Liver (tissue), 9 donors: ENCODE measurements around the gene IGHMBP2. TPM values are rescaled to one million over a fixed set of nuclear protein-coding genes. Genes with fewer than 3 reads are reported as not detected.

Experiments
- DNase-seq: peaks from one replicate; pipeline ENCODE4 v3.0.0-alpha.2; 2017; ENCODE audit warnings: low spot score
- H3K27ac ChIP-seq, 2 donors: one replicate each; pipeline ENCODE4 v1.7.0; 2013; ENCODE audit warnings: inconsistent platforms in 2 of 2, low read length in 2 of 2, control low read depth in 1 of 2, low read depth in 1 of 2, mild to moderate bottlenecking in 1 of 2
- H3K27me3 ChIP-seq, 4 donors: one replicate each; pipeline versions ENCODE4 v1.6.1 to v1.7.0; 2013; ENCODE audit warnings: low read length in 3 of 4, inconsistent platforms in 1 of 4, mild to moderate bottlenecking in 1 of 4, moderate library complexity in 1 of 4; ENCODE audit not compliant: control insufficient read depth in 4 of 4, insufficient read depth in 4 of 4
- H3K36me3 ChIP-seq, 4 donors: one replicate each; pipeline versions ENCODE4 v1.6.1 to v1.7.0; 2013; ENCODE audit warnings: low read length in 3 of 4, mild to moderate bottlenecking in 3 of 4, low read depth in 1 of 4, moderate library complexity in 1 of 4; ENCODE audit not compliant: control insufficient read depth in 4 of 4, insufficient read depth in 3 of 4
- H3K4me1 ChIP-seq, 4 donors: one replicate each; pipeline versions ENCODE4 v1.6.1 to v1.7.0; 2013; ENCODE audit warnings: low read length in 3 of 4, mild to moderate bottlenecking in 3 of 4, moderate library complexity in 1 of 4; ENCODE audit not compliant: control insufficient read depth in 4 of 4, insufficient read depth in 4 of 4
- H3K4me3 ChIP-seq, 3 donors: one replicate each; pipeline versions ENCODE4 v1.6.1 to v1.7.0; 2013; ENCODE audit warnings: low read length in 3 of 3, control low read depth in 1 of 3, low read depth in 1 of 3, mild to moderate bottlenecking in 1 of 3
- H3K9ac ChIP-seq, 2 donors: one replicate each; pipeline ENCODE4 v1.7.0; 2013; ENCODE audit warnings: low read length in 2 of 2, mild to moderate bottlenecking in 2 of 2, moderate library complexity in 2 of 2, control low read depth in 1 of 2, low read depth in 1 of 2
- H3K9me3 ChIP-seq, 4 donors: one replicate each; pipeline versions ENCODE4 v1.6.1 to v1.7.0; 2013; ENCODE audit warnings: low read length in 3 of 4; ENCODE audit not compliant: control insufficient read depth in 4 of 4
- ATF3 ChIP-seq: IDR thresholded peaks from 2 replicates; pipeline ENCODE4 v1.6.1; 2016; ENCODE audit warnings: antibody characterized with exemption
- CTCF ChIP-seq: fragments of 150-350 bp; IDR thresholded peaks from 2 replicates; pipeline ENCODE4 v1.5.1; 2017; ENCODE audit warnings: improper control_type of control experiment, low read depth, low read length; ENCODE audit not compliant: missing input control
- EGR1 ChIP-seq, 2 donors: IDR thresholded peaks; 2 replicates each; pipeline ENCODE4 v1.6.1; 2016 to 2018; ENCODE audit warnings: antibody characterized with exemption in 2 of 2, low read depth in 2 of 2
- FOXA1 ChIP-seq: IDR thresholded peaks from 2 replicates; pipeline ENCODE4 v1.6.1; 2016; ENCODE audit warnings: antibody characterized with exemption
- FOXA2 ChIP-seq: IDR thresholded peaks from 2 replicates; pipeline ENCODE4 v1.6.1; 2016; ENCODE audit warnings: antibody characterized with exemption
- GABPA ChIP-seq, 2 donors: IDR thresholded peaks in 1 of 2; conservative IDR thresholded peaks in 1 of 2; 2 replicates each; pipeline ENCODE4 v1.6.1; 2016; ENCODE audit warnings: antibody characterized with exemption in 2 of 2, mild to moderate bottlenecking in 1 of 2, moderate library complexity in 1 of 2
- HNF4A ChIP-seq, 2 donors: conservative IDR thresholded peaks; 2 replicates each; pipeline ENCODE4 v1.6.1; 2016; ENCODE audit warnings: antibody characterized with exemption in 2 of 2, mild to moderate bottlenecking in 2 of 2
- HNF4G ChIP-seq: IDR thresholded peaks from 2 replicates; pipeline ENCODE4 v1.6.1; 2016; ENCODE audit warnings: antibody characterized with exemption
- JUND ChIP-seq, 2 donors: IDR thresholded peaks; 2 replicates each; pipeline ENCODE4 v1.6.1; 2016; ENCODE audit warnings: antibody characterized with exemption in 2 of 2
- MAX ChIP-seq: IDR thresholded peaks from 2 replicates; pipeline ENCODE4 v1.6.1; 2016; ENCODE audit warnings: antibody characterized with exemption
- NR2F2 ChIP-seq: IDR thresholded peaks from 2 replicates; pipeline ENCODE4 v1.6.1; 2016; ENCODE audit warnings: antibody characterized with exemption
- RAD21 ChIP-seq, 2 donors: IDR thresholded peaks; 2 replicates each; pipeline ENCODE4 v1.6.1; 2016; ENCODE audit warnings: antibody characterized with exemption in 2 of 2, mild to moderate bottlenecking in 2 of 2
- REST ChIP-seq: IDR thresholded peaks from 2 replicates; pipeline ENCODE4 v1.6.1; 2016; ENCODE audit warnings: antibody characterized with exemption, mild to moderate bottlenecking
- SP1 ChIP-seq: IDR thresholded peaks from 2 replicates; pipeline ENCODE4 v1.6.1; 2018; ENCODE audit warnings: antibody characterized with exemption, mild to moderate bottlenecking
- TAF1 ChIP-seq: conservative IDR thresholded peaks from 2 replicates; pipeline ENCODE4 v1.6.1; 2016; ENCODE audit warnings: antibody characterized with exemption, mild to moderate bottlenecking
- YY1 ChIP-seq: IDR thresholded peaks from 2 replicates; pipeline ENCODE4 v1.6.1; 2016; ENCODE audit warnings: antibody characterized with exemption, mild to moderate bottlenecking
- WGBS: extraction: QIAGEN DNeasy Blood & Tissue Kit; methylation state at CpG from one replicate; pipeline ENCODE4 v1.1.7; 2013; 5-methylcytosine and 5-hydroxymethylcytosine counted together
- polyA plus RNA-seq, 2 donors: library from polyadenylated mRNA; stranded (reverse) in 1 of 2; unstranded in 1 of 2; fragments of 200-250 nt in 1 of 2; fragments of >200 nt in 1 of 2; fragmentation: Nextera tagmentation in 1 of 2; extraction: Ambion mirVana in 1 of 2; gene quantifications; one replicate each; pipeline versions ENCODE4 v1.2.1 to v1.2.3, GENCODE V29; 2013 to 2015
- total RNA-seq, 2 donors: library from RNA; depleted of rRNA; stranded (reverse); fragments of >200 nt; gene quantifications; one replicate each; pipeline ENCODE4 v1.2.3, GENCODE V29; 2014
- donor health status: healthy.
- donor health status: healthy.
- donor health status: healthy.
- donor health status: healthy.
- donor health status: healthy.

The IGHMBP2 gene
- total and polyA plus RNA-seq, 4 donors: 5.7 to 14.0 (median 7.0) TPM

GRCh38 chr11:68968306-68969250, 64.9 kb downstream of the IGHMBP2 start:
- H3K27me3 ChIP-seq: no peaks in the 10 kb centered on the region
- WGBS: 84% methylated on average over 29 of the region's 29 CpGs
- no peaks in the 10 kb centered on the region for H3K4me1 ChIP-seq
- no peak overlapping the region for H3K4me3 ChIP-seq
- H3K36me3 ChIP-seq: no peaks in the 10 kb centered on the region
- H3K27ac ChIP-seq: no peak overlapping the region
- TF ChIP-seq CTCF: no peak
- TF ChIP-seq GABPA (IDR thresholded peaks at IDR 0.05 in 1 of 2, conservative IDR thresholded peaks at IDR 0.05 in 1 of 2): no peak
- no peak for TF ChIP-seq YY1
- no peak for TF ChIP-seq RAD21 (IDR thresholded peaks at IDR 0.05)
- no peak for TF ChIP-seq ATF3
- TF ChIP-seq EGR1 (IDR thresholded peaks at IDR 0.05; ENCODE audit: low read depth in 2 of 2): no peak
- TF ChIP-seq JUND (IDR thresholded peaks at IDR 0.05): no peak
- no peak for TF ChIP-seq TAF1
- TF ChIP-seq REST: no peak
- TF ChIP-seq SP1: no peak
- TF ChIP-seq HNF4A (conservative IDR thresholded peaks at IDR 0.05): no peak
- no peak for TF ChIP-seq FOXA1
- TF ChIP-seq FOXA2: no peak
- no peak overlapping the region for H3K9ac ChIP-seq
- no peak for DNase-seq
- H3K9me3 ChIP-seq: no peaks in the 10 kb centered on the region

- H3K4me1 ChIP-seq: no peaks in the 10 kb centered on the region
- H3K4me3 ChIP-seq: no peak overlapping the region
- H3K9ac ChIP-seq: no peak overlapping the region
- no peaks in the 10 kb centered on the region for H3K36me3 ChIP-seq
- H3K9me3 ChIP-seq: no peaks in the 10 kb centered on the region
- H3K27me3 ChIP-seq: no peaks in the 10 kb centered on the region
- no peak for DNase-seq
- WGBS: 77% methylated on average over 8 of the region's 8 CpGs
- TF ChIP-seq FOXA1 (no peak), REST (no peak), HNF4G (no peak), NR2F2 (no peak), RAD21 (IDR thresholded peaks at IDR 0.05) (no peak), MAX (no peak), YY1 (no peak), EGR1 (IDR thresholded peaks at IDR 0.05; ENCODE audit: low read depth in 2 of 2) (no peak), GABPA (IDR thresholded peaks at IDR 0.05 in 1 of 2, conservative IDR thresholded peaks at IDR 0.05 in 1 of 2) (no peak), CTCF (no peak), HNF4A (conservative IDR thresholded peaks at IDR 0.05) (no peak)
- H3K27ac ChIP-seq: no peak overlapping the region
Observed at GRCh38 chr11:68969386-68969785, 65.7 kb downstream of the IGHMBP2 start.
